H9 (cell line): ENCODE data around the gene ZNF578. TPM values are rescaled to one million over a fixed set of nuclear protein-coding genes. Genes with fewer than 3 reads are reported as not detected.

Source experiments
- DNase-seq: peaks from one replicate; pipeline ENCODE4 v3.0.0-alpha.2; 2017
- H2AFZ ChIP-seq: one replicate; pipeline ENCODE4 v1.6.1; 2013; ENCODE audit warnings: mild to moderate bottlenecking, low read length, control low read depth, moderate library complexity
- H2AK5ac ChIP-seq: 2 replicates; pipeline ENCODE4 v1.6.1; 2013; ENCODE audit warnings: low read length, control low read depth, mixed read lengths; ENCODE audit not compliant: insufficient read length
- H2BK120ac ChIP-seq: one replicate; pipeline ENCODE4 v1.6.1; 2013; ENCODE audit warnings: low read depth, mild to moderate bottlenecking, low read length, control low read depth, inconsistent platforms; ENCODE audit not compliant: poor library complexity, severe bottlenecking
- H2BK12ac ChIP-seq: 2 replicates; pipeline ENCODE4 v1.6.1; 2013; ENCODE audit warnings: low read length, control low read depth, mixed read lengths, low read depth; ENCODE audit not compliant: insufficient read length
- H2BK15ac ChIP-seq: 2 replicates; pipeline ENCODE4 v1.6.1; 2013; ENCODE audit warnings: low read depth, low read length, control low read depth
- H2BK20ac ChIP-seq: one replicate; pipeline ENCODE4 v1.6.1; 2013; ENCODE audit warnings: low read depth, mild to moderate bottlenecking, low read length, control low read depth, inconsistent platforms; ENCODE audit not compliant: poor library complexity, severe bottlenecking
- H2BK5ac ChIP-seq: 2 replicates; pipeline ENCODE4 v1.6.1; 2013; ENCODE audit warnings: low read length, control low read depth, mixed read lengths; ENCODE audit not compliant: insufficient read length
- H3K14ac ChIP-seq: 2 replicates; pipeline ENCODE4 v1.6.1; 2013; ENCODE audit warnings: low read length, control low read depth; ENCODE audit not compliant: insufficient read depth
- H3K18ac ChIP-seq: 2 replicates; pipeline ENCODE4 v1.6.1; 2013; ENCODE audit warnings: low read depth, mild to moderate bottlenecking, mixed read lengths, low read length, control low read depth; ENCODE audit not compliant: insufficient read length
- H3K23ac ChIP-seq: 2 replicates; pipeline ENCODE4 v1.6.1; 2013; ENCODE audit warnings: low read length, control low read depth, mixed read lengths, low read depth; ENCODE audit not compliant: insufficient read length
- H3K23me2 ChIP-seq: 2 replicates; pipeline ENCODE4 v1.6.1; 2013; ENCODE audit warnings: low read depth, mild to moderate bottlenecking, mixed read lengths, low read length, control low read depth; ENCODE audit not compliant: insufficient read length, poor library complexity, severe bottlenecking
- H3K27ac ChIP-seq: 2 replicates; pipeline ENCODE4 v1.5.1; 2013; ENCODE audit warnings: low read length, control low read depth, mixed read lengths, low read depth; ENCODE audit not compliant: insufficient read length
- H3K27me3 ChIP-seq: 2 replicates; pipeline ENCODE4 v1.6.1; 2013; ENCODE audit warnings: low read length, control low read depth, inconsistent platforms; ENCODE audit not compliant: insufficient read depth
- H3K4ac ChIP-seq: 2 replicates; pipeline ENCODE4 v1.6.1; 2013; ENCODE audit warnings: low read depth, mild to moderate bottlenecking, control low read depth, inconsistent platforms, low read length, moderate library complexity
- H3K4me1 ChIP-seq: 2 replicates; pipeline ENCODE4 v1.6.1; 2013; ENCODE audit warnings: low read length, control low read depth, inconsistent platforms; ENCODE audit not compliant: insufficient read depth
- H3K4me2 ChIP-seq: 2 replicates; pipeline ENCODE4 v1.6.1; 2013; ENCODE audit warnings: low read length, control low read depth, mixed read lengths; ENCODE audit not compliant: insufficient read length, insufficient read depth
- H3K56ac ChIP-seq: 2 replicates; pipeline ENCODE4 v1.6.1; 2013; ENCODE audit warnings: low read depth, mild to moderate bottlenecking, mixed read lengths, low read length, control low read depth; ENCODE audit not compliant: insufficient read length
- H3K79me1 ChIP-seq: 2 replicates; pipeline ENCODE4 v1.6.1; 2013; ENCODE audit warnings: low read depth, mild to moderate bottlenecking, moderate library complexity, low read length, control low read depth, inconsistent platforms; ENCODE audit not compliant: insufficient read depth, poor library complexity, severe bottlenecking
- H3K79me2 ChIP-seq: 2 replicates; pipeline ENCODE4 v1.6.1; 2013; ENCODE audit warnings: low read length, control low read depth, inconsistent platforms; ENCODE audit not compliant: insufficient read depth
- H3K9ac ChIP-seq: 2 replicates; pipeline ENCODE4 v1.6.1; 2013; ENCODE audit warnings: low read length, control low read depth, mixed read lengths; ENCODE audit not compliant: insufficient read length; ENCODE audit errors: extremely low read depth
- H3K9me3 ChIP-seq: one replicate; pipeline ENCODE4 v1.6.1; 2013; ENCODE audit warnings: low read depth, low read length, inconsistent platforms; ENCODE audit not compliant: control insufficient read depth
- H3T11ph ChIP-seq: one replicate; pipeline ENCODE4 v1.6.1; 2013; ENCODE audit warnings: mild to moderate bottlenecking, low read length, control low read depth, inconsistent platforms
- H4K20me1 ChIP-seq: one replicate; pipeline ENCODE4 v1.6.1; 2013; ENCODE audit not compliant: control insufficient read depth, insufficient read length, insufficient read depth
- H4K5ac ChIP-seq: 2 replicates; pipeline ENCODE4 v1.6.1; 2013; ENCODE audit warnings: low read depth, mild to moderate bottlenecking, mixed read lengths, low read length, control low read depth; ENCODE audit not compliant: insufficient read length
- H4K8ac ChIP-seq: replicated peaks from 2 replicates; pipeline ENCODE4 v1.6.1; 2013; ENCODE audit warnings: low read length, control low read depth, mixed read lengths, low read depth; ENCODE audit not compliant: insufficient read length
- H4K91ac ChIP-seq: 2 replicates; pipeline ENCODE4 v1.6.1; 2013; ENCODE audit warnings: low read depth, mild to moderate bottlenecking, moderate library complexity, mixed read lengths, low read length, control low read depth; ENCODE audit not compliant: insufficient read length
- H3K27ac Mint-ChIP-seq, 3 experiments: 2 replicates in 2 of 3; 3 replicates in 1 of 3; pipeline ENCODE4 v1.8.0; 2020 to 2021; ENCODE audit warnings: mixed read lengths in 3 of 3, mild to moderate bottlenecking in 1 of 3, moderate library complexity in 1 of 3
- H3K27me3 Mint-ChIP-seq: 2 replicates; pipeline ENCODE4 v1.8.0; 2021; ENCODE audit warnings: low read depth, mild to moderate bottlenecking, moderate library complexity, mixed read lengths
- H3K36me3 Mint-ChIP-seq, 3 experiments: 2 replicates in 2 of 3; 3 replicates in 1 of 3; pipeline ENCODE4 v1.8.0; 2020 to 2021; ENCODE audit warnings: low read depth in 3 of 3, mixed read lengths in 3 of 3; ENCODE audit not compliant: insufficient read depth in 1 of 3
- H3K4me1 Mint-ChIP-seq, 2 experiments: 2 replicates each; pipeline ENCODE4 v1.8.0; 2020; ENCODE audit warnings: mixed read lengths in 2 of 2
- H3K4me3 Mint-ChIP-seq, 2 experiments: 2 replicates in 1 of 2; 3 replicates in 1 of 2; pipeline ENCODE4 v1.8.0; 2020 to 2021; ENCODE audit warnings: mild to moderate bottlenecking in 2 of 2, mixed read lengths in 2 of 2, moderate library complexity in 1 of 2
- H3K9me3 Mint-ChIP-seq, 2 experiments: 2 replicates in 1 of 2; 3 replicates in 1 of 2; pipeline ENCODE4 v1.8.0; 2020; ENCODE audit warnings: mild to moderate bottlenecking in 2 of 2, mixed read lengths in 2 of 2, moderate library complexity in 1 of 2
- WGBS: extraction: QIAGEN DNeasy Blood & Tissue Kit; methylation state at CpG from one replicate; pipeline ENCODE4 v1.1.7; 2013; ENCODE audit warnings: missing lambda C conversion rate, low lambda C conversion rate, mixed read lengths; ENCODE audit not compliant: insufficient read length; ENCODE audit errors: extremely low coverage; 5-methylcytosine and 5-hydroxymethylcytosine counted together
- total RNA-seq: library from RNA; stranded (reverse); gene quantifications from 2 replicates; pipeline ENCODE4 v1.2.1, GENCODE V29; 2021
- TF ChIP-seq, protein P1 (sequence below): fragments of 200-600 bp; sonication (generic); conservative IDR thresholded peaks from 3 replicates; pipeline ENCODE4 v1.8.0; 2021; ENCODE audit warnings: antibody characterized with exemption, mild to moderate bottlenecking

ZNF578 gene
- total RNA-seq, 1 experiment from 2014 or later, result 5.3 TPM

DNA sequence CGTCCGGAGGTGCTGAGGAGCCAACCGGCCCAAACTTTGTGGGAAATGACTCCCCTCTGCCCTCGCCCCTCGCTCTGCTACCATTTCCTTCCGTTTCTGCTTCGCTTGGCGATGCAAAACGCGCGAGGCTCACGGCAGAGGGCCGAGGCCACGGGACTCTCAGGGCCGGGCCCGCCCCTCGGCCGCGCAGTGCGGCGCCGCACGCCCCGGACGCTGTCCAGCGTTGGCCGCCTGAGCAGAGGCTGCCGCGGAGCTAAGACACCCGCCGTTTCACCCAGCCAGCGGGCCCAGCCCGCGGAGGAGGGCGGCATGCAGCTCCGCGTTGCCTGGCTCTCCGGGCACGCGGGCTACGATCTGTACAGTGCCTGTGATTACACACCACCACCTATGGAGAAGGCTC lies 2.1 kb upstream of the ZNF578 start:
- no peaks in the 10 kb centered on the region for H3K4me1 ChIP-seq
- no peak overlapping the region for H3K4me2 ChIP-seq
- no peak overlapping the region for H3K23ac ChIP-seq
- H4K91ac ChIP-seq, result no peak overlapping the region
- no peak overlapping the region for H2BK5ac ChIP-seq
- no peak overlapping the region for H3K18ac ChIP-seq
- Mint-ChIP-seq H3K9me3 (peaks cover 87 to 91% of the 10 kb centered on the region in 2 experiments), H3K27ac (no peak overlapping the region), H3K36me3 (peaks cover 6 to 24% (median 21%) of the 10 kb centered on the region in 3 experiments; a peak in 6 of 7 replicates), H3K4me3 (no peak overlapping the region), H3K27me3 (peaks cover 4% of the 10 kb centered on the region), H3K4me1 (no peaks in the 10 kb centered on the region)
- no peak overlapping the region for H3K56ac ChIP-seq
- H4K8ac ChIP-seq, result no peak overlapping the region
- H3K79me2 ChIP-seq, result no peaks in the 10 kb centered on the region
- WGBS, result no CpG with 5 or more reads among the region's 41 CpGs
- H3K14ac ChIP-seq, result no peak overlapping the region
- no peak for DNase-seq
- no peak overlapping the region for H2BK120ac ChIP-seq
- no peak overlapping the region for H2AFZ ChIP-seq
- H2BK15ac ChIP-seq, result no peak overlapping the region
- H3K79me1 ChIP-seq, result no peaks in the 10 kb centered on the region
- no peak overlapping the region for H2AK5ac ChIP-seq
- H3K27me3 ChIP-seq, result no peaks in the 10 kb centered on the region
- H2BK12ac ChIP-seq, result no peak overlapping the region
- H3K9ac ChIP-seq, result no peak overlapping the region
- TF ChIP-seq, protein P1, sequence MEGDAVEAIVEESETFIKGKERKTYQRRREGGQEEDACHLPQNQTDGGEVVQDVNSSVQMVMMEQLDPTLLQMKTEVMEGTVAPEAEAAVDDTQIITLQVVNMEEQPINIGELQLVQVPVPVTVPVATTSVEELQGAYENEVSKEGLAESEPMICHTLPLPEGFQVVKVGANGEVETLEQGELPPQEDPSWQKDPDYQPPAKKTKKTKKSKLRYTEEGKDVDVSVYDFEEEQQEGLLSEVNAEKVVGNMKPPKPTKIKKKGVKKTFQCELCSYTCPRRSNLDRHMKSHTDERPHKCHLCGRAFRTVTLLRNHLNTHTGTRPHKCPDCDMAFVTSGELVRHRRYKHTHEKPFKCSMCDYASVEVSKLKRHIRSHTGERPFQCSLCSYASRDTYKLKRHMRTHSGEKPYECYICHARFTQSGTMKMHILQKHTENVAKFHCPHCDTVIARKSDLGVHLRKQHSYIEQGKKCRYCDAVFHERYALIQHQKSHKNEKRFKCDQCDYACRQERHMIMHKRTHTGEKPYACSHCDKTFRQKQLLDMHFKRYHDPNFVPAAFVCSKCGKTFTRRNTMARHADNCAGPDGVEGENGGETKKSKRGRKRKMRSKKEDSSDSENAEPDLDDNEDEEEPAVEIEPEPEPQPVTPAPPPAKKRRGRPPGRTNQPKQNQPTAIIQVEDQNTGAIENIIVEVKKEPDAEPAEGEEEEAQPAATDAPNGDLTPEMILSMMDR, result no peak
- H3K27ac ChIP-seq, result no peak overlapping the region
- H3K9me3 ChIP-seq, result peaks cover 36% of the 10 kb centered on the region
- H4K20me1 ChIP-seq, result no peaks in the 10 kb centered on the region
- no peak overlapping the region for H3K4ac ChIP-seq
- H4K5ac ChIP-seq, result no peak overlapping the region
- no peak overlapping the region for H3T11ph ChIP-seq
- no peak overlapping the region for H2BK20ac ChIP-seq
- no peaks in the 10 kb centered on the region for H3K23me2 ChIP-seq
